ENCODE data around the gene MARCHF4. TPM values are rescaled to one million over a fixed set of nuclear protein-coding genes. Genes with fewer than 3 reads are reported as not detected.

Gene MARCHF4
- total RNA-seq, 6 experiments from 2014 or later = 44.9 to 70.3 (median 48.2) TPM

DNA sequence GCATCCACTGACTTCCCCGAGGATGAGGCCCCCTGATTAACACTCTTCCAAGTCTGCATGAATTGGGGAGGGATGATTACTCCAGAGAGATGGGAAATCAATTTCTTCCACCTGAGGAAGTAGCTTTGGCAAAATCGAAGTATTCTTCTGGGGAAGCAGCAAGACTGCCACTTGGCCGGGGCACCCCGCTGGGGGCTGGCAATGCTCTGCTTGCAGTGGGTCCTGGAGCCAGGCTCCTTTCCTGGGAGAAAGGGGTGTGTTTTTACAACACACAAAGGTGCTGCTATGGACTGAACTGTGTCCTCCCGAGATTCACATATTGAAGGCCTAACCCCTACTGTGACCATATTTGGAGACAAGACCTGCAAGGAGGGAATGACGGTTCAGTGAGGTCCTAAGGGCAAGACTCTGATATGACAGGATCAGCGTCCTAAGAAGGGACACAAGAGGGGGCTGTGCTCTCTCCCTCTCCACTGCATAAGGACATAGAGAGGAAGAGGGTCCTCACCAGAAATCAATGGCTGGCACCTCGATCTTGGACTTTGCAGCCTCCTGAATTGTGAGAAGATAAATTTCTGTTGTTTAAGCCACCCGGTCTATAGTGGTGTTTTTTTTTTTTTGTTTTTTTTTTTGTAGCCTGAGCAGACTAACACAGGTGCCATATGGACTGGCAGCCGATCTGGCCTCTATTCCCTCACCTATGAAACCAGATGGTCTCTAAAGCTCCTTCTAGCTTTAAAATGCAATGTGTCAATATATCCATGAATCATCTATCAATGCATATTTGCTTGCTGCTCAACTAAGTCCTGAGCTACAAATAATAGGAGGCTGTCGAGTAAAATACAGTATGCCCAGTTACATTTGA, 36.4 kb upstream of the MARCHF4 start:
- no peak for DNase-seq
- Mint-ChIP-seq H3K27ac (no peak overlapping the region), H3K36me3 (ENCODE audit: low read depth) (no peaks in the 10 kb centered on the region), H3K27me3 (ENCODE audit: insufficient read depth) (no peaks in the 10 kb centered on the region; the same call in none of the 2 replicates), H3K9me3 (no peaks in the 10 kb centered on the region), H3K4me3 (no peak overlapping the region), H3K4me1 (ENCODE audit: low read depth) (peaks cover 19% of the 10 kb centered on the region)
- TF ChIP-seq, protein P1, sequence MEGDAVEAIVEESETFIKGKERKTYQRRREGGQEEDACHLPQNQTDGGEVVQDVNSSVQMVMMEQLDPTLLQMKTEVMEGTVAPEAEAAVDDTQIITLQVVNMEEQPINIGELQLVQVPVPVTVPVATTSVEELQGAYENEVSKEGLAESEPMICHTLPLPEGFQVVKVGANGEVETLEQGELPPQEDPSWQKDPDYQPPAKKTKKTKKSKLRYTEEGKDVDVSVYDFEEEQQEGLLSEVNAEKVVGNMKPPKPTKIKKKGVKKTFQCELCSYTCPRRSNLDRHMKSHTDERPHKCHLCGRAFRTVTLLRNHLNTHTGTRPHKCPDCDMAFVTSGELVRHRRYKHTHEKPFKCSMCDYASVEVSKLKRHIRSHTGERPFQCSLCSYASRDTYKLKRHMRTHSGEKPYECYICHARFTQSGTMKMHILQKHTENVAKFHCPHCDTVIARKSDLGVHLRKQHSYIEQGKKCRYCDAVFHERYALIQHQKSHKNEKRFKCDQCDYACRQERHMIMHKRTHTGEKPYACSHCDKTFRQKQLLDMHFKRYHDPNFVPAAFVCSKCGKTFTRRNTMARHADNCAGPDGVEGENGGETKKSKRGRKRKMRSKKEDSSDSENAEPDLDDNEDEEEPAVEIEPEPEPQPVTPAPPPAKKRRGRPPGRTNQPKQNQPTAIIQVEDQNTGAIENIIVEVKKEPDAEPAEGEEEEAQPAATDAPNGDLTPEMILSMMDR (IDR thresholded peaks at IDR 0.05) = no peak; the same call in 1 of the 2 replicates

DNA sequence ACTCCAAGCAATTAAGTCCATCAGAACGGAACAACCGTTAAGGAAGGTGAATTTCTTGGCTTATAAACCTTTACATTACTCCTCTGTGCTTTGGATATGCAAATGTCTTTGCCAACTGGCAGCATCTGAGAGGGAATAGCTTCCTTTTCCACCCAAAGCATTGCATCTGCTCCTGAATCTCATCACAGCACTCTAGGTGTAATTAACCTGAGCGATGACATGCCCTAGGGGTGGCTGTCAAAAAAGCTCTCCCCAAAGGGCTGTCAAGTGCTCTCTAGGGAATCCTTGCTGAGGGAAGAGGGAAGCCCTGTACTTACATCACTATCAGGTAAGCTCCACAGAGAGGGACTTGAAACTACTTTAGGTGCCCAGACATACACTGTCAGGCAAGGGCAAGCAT, 34.5 kb upstream of the MARCHF4 start:
- TF ChIP-seq, protein P1 (IDR thresholded peaks at IDR 0.05) = no peak
- H3K4me3 Mint-ChIP-seq = no peak overlapping the region

DNA sequence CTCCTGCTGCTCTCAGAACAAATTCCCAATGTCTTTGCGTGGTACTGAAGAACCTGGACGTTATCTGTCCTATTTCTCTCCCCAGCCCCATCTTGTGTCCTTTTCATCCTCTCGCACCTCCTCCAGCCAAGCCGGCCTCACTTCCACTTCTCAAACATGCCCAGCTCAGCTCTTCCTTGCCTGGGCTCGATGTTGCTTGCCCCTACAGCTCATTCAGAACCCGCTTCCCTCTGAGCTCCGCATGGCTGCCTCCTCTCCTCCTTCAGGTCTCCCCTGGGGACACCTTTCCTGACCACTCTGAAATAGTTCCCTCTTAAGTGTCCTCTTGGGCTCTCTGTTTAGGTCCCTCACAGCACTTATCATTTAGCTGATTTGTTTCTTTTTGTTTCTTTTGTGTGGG, 33.3 kb upstream of the MARCHF4 start:
- no peak overlapping the region for H3K27ac Mint-ChIP-seq

More for the DNA sequence above, 34.5 kb upstream of the MARCHF4 start:
- H3K27me3 Mint-ChIP-seq (ENCODE audit: insufficient read depth) = no peaks in the 10 kb centered on the region; the same call in none of the 2 replicates
- DNase-seq = no peak
- no peaks in the 10 kb centered on the region for H3K9me3 Mint-ChIP-seq
- H3K4me1 Mint-ChIP-seq (ENCODE audit: low read depth) = peaks cover 17% of the 10 kb centered on the region; the same call in 1 of the 2 replicates
- H3K36me3 Mint-ChIP-seq (ENCODE audit: low read depth) = no peaks in the 10 kb centered on the region
- no peak overlapping the region for H3K27ac Mint-ChIP-seq

DNA sequence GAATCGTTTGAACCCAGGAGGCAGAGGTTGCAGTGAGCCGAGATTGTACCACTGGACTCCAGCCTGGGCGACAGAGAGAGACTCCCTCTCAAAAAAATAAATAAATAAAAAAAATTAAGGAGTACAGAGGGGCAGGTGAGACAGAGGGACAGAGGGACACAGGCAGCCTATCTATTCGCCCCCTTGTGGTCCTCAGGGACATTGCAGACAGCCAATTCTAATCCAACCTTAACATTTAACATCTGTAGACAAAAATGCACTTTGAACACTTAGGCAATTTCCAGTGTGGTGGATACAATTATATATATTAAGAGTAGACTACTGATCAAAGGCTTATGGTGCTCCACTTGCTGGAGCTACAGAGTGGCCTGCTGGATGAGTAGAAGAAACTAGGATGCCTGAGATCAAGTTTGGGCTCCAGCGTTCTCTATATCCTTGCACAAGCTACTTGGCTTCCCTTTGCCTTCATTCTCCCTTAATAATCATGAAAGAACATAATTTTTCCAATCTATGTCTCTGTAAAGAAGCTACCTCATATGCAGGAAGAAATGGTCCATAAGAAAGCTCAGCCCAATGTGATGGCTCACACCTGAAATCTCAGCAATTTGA, 31.8 kb upstream of the MARCHF4 start:
- Mint-ChIP-seq H3K36me3 (ENCODE audit: low read depth) (no peaks in the 10 kb centered on the region), H3K9me3 (no peaks in the 10 kb centered on the region), H3K27me3 (ENCODE audit: insufficient read depth) (no peaks in the 10 kb centered on the region; the same call in none of the 2 replicates), H3K4me1 (ENCODE audit: low read depth) (peaks cover 12% of the 10 kb centered on the region; the same call in 1 of the 2 replicates), H3K4me3 (no peak overlapping the region), H3K27ac (no peak overlapping the region)
- TF ChIP-seq, protein P1 (IDR thresholded peaks at IDR 0.05) = peak; percentile 91
- DNase-seq = peak; percentile 17

More for the DNA sequence above, 33.3 kb upstream of the MARCHF4 start:
- Mint-ChIP-seq H3K36me3 (ENCODE audit: low read depth) (no peaks in the 10 kb centered on the region), H3K4me1 (ENCODE audit: low read depth) (peaks cover 12% of the 10 kb centered on the region; the same call in 1 of the 2 replicates), H3K9me3 (no peaks in the 10 kb centered on the region), H3K27me3 (ENCODE audit: insufficient read depth) (no peaks in the 10 kb centered on the region; the same call in none of the 2 replicates), H3K4me3 (no peak overlapping the region)
- DNase-seq = no peak
- TF ChIP-seq, protein P1 (IDR thresholded peaks at IDR 0.05) = no peak

DNA sequence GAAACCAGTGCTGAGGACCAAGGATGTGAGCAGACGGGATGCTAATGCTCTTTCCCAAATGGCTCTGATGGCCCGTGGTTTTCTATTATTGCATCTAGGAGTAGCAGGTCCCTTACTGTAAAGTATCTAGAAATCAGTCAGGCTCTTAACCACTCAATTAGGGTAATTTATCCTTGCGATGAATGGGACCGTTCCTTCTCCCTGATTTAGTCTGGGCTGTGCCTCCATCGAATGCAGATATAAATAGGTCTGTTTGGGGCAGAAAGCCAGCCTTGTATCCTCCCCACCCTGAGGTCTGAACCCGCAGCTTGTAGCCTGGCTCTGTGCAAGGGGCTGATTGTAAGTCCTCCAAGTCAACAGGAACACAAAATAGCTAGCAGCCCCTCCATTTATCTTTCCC, 30.5 kb upstream of the MARCHF4 start:
- TF ChIP-seq, protein P1 (IDR thresholded peaks at IDR 0.05) = no peak
- no peak overlapping the region for H3K27ac Mint-ChIP-seq

More for the DNA sequence above, 30.5 kb upstream of the MARCHF4 start:
- H3K27me3 Mint-ChIP-seq (ENCODE audit: insufficient read depth) = no peaks in the 10 kb centered on the region; the same call in none of the 2 replicates
- no peaks in the 10 kb centered on the region for H3K36me3 Mint-ChIP-seq (ENCODE audit: low read depth)
- no peaks in the 10 kb centered on the region for H3K9me3 Mint-ChIP-seq
- H3K4me1 Mint-ChIP-seq (ENCODE audit: low read depth) = peaks cover 12% of the 10 kb centered on the region; the same call in 1 of the 2 replicates
- no peak for DNase-seq
- H3K4me3 Mint-ChIP-seq = no peak overlapping the region
